CD4-positive, alpha-beta memory T cell (primary cell): ENCODE data around the gene KIZ. TPM values are rescaled to one million over a fixed set of nuclear protein-coding genes. Genes with fewer than 3 reads are reported as not detected.

ENCODE experiments used
- CTCF ChIA-PET: fragments of 350-600 bp; sonication (Branson Sonifier 250); formaldehyde crosslinking; loops from one replicate; lab custom pipeline; 2021; ENCODE audit warnings: inconsistent platforms; ENCODE audit not compliant: partially characterized antibody; lab: Charles Lee
- POLR2A ChIA-PET: fragments of 350-600 bp; sonication (Branson Sonifier 250); formaldehyde crosslinking; loops from one replicate; lab custom pipeline; 2021; ENCODE audit not compliant: partially characterized antibody; lab: Charles Lee
- DNase-seq, 5 donors: peaks; one replicate each; pipeline versions ENCODE4 v3.0.0 to v3.0.0-alpha.2; 2020 to 2022; ENCODE audit warnings: mixed read lengths in 1 of 5
- H3K27ac ChIP-seq: one replicate; pipeline ENCODE4 v1.7.0; 2013; ENCODE audit warnings: low read depth, low read length
- H3K27me3 ChIP-seq: 2 replicates; pipeline ENCODE4 v1.7.0; 2013; ENCODE audit warnings: mild to moderate bottlenecking, low read length, moderate library complexity; ENCODE audit not compliant: insufficient read depth
- H3K36me3 ChIP-seq: 2 replicates; pipeline ENCODE4 v1.7.0; 2013; ENCODE audit warnings: mild to moderate bottlenecking, low read length, moderate library complexity; ENCODE audit not compliant: insufficient read depth
- H3K4me1 ChIP-seq: 2 replicates; pipeline ENCODE4 v1.7.0; 2013; ENCODE audit warnings: mild to moderate bottlenecking, low read length, moderate library complexity; ENCODE audit not compliant: insufficient read depth
- H3K4me3 ChIP-seq, 2 donors: one replicate each; pipeline ENCODE4 v1.7.0; 2013; ENCODE audit warnings: low read length in 2 of 2, mild to moderate bottlenecking in 1 of 2
- H3K9me3 ChIP-seq, 2 donors: one replicate each; pipeline ENCODE4 v1.7.0; 2013; ENCODE audit warnings: low read length in 2 of 2, control low read depth in 1 of 2; ENCODE audit not compliant: control insufficient read depth in 1 of 2
- H3K27ac Mint-ChIP-seq, 7 donors: one replicate each; pipeline ENCODE4 v1.8.0; 2020 to 2021; ENCODE audit warnings: mixed read lengths in 7 of 7, mild to moderate bottlenecking in 6 of 7, inconsistent platforms in 3 of 7, moderate library complexity in 3 of 7
- H3K27me3 Mint-ChIP-seq, 2 donors: one replicate each; pipeline ENCODE4 v1.8.0; 2020 to 2021; ENCODE audit warnings: mixed read lengths in 2 of 2
- H3K36me3 Mint-ChIP-seq, 2 donors: one replicate each; pipeline ENCODE4 v1.8.0; 2020 to 2021; ENCODE audit warnings: mixed read lengths in 2 of 2, inconsistent platforms in 1 of 2, mild to moderate bottlenecking in 1 of 2
- H3K4me1 Mint-ChIP-seq, 4 donors: one replicate each; pipeline ENCODE4 v1.8.0; 2020 to 2021; ENCODE audit warnings: mixed read lengths in 4 of 4, mild to moderate bottlenecking in 1 of 4
- H3K4me3 Mint-ChIP-seq, 8 donors: one replicate each; pipeline ENCODE4 v1.8.0; 2020 to 2021; ENCODE audit warnings: mixed read lengths in 8 of 8, mild to moderate bottlenecking in 7 of 8, moderate library complexity in 6 of 8, inconsistent platforms in 3 of 8
- H3K9me3 Mint-ChIP-seq, 8 donors: one replicate each; pipeline ENCODE4 v1.8.0; 2020 to 2021; ENCODE audit warnings: mixed read lengths in 8 of 8, mild to moderate bottlenecking in 5 of 8, inconsistent platforms in 3 of 8, moderate library complexity in 1 of 8
- intact Hi-C: fragments of 100-400 bp; cut with micrococcal nuclease; formaldehyde crosslinking; loops from one replicate; pipeline ENCODE4 v1.15.1; 2023
- polyA plus RNA-seq, 2 donors: library from polyadenylated mRNA; unstranded; fragments of 300-500 nt; fragmentation: Illumina TruSeq; gene quantifications; one replicate each; pipeline ENCODE4 v1.2.3, GENCODE V29; 2021
- total RNA-seq, 2 experiments: library from RNA; stranded (reverse); gene quantifications; one replicate each; pipeline ENCODE4 v1.2.3, GENCODE V29; 2021

The KIZ gene
- total and polyA plus RNA-seq, 4 experiments from 2014 or later, result 15.9 to 46.3 (median 25.4) TPM

GRCh38 chr20:21090111-21090618, 35.7 kb upstream of the KIZ start:
- H3K27me3 Mint-ChIP-seq, result peaks cover 52 to 58% of the 10 kb centered on the region in 2 donors
- Histone ChIP-seq H3K4me1 (no peaks in the 10 kb centered on the region), H3K4me3 (no peak overlapping the region), H3K36me3 (no peaks in the 10 kb centered on the region), H3K9me3 (no peaks in the 10 kb centered on the region), H3K27ac (no peak overlapping the region), H3K27me3 (peaks cover 12% of the 10 kb centered on the region)
- no peaks in the 10 kb centered on the region for H3K9me3 Mint-ChIP-seq
- no peaks in the 10 kb centered on the region for H3K4me1 Mint-ChIP-seq
- H3K4me3 Mint-ChIP-seq, result no peak overlapping the region
- no peak for DNase-seq
- H3K27ac Mint-ChIP-seq, result no peak overlapping the region
- ChIA-PET CTCF (interaction anchor here (1.3 to 1.6 kb wide), 2 partner anchors 36 to 42 kb away, joined by 3 read pairs; partner anchors contain the start of gene KIZ), POLR2A (interaction anchor here (1.5 kb wide), 1 partner anchor 12 kb away, joined by 5 read pairs; no protein-coding TSS in a partner anchor)
- intact Hi-C loops, result no loop called here
- no peaks in the 10 kb centered on the region for H3K36me3 Mint-ChIP-seq

GRCh38 chr20:21090721-21091120, 35.2 kb upstream of the KIZ start:
- no peaks in the 10 kb centered on the region for H3K4me1 ChIP-seq
- Mint-ChIP-seq H3K27ac (no peak overlapping the region), H3K9me3 (no peaks in the 10 kb centered on the region), H3K4me3 (no peak overlapping the region), H3K27me3 (peaks cover 52 to 63% of the 10 kb centered on the region in 2 donors), H3K4me1 (no peaks in the 10 kb centered on the region), H3K36me3 (no peaks in the 10 kb centered on the region)
- POLR2A ChIA-PET, result interaction anchor here (1.5 kb wide), 1 partner anchor 12 kb away, joined by 5 read pairs; no protein-coding TSS in a partner anchor
- no peak overlapping the region for H3K27ac ChIP-seq
- CTCF ChIA-PET, result interaction anchor here (1.3 to 1.6 kb wide), 2 partner anchors 35 to 42 kb away, joined by 3 read pairs; partner anchors contain the start of gene KIZ
- H3K9me3 ChIP-seq, result no peaks in the 10 kb centered on the region
- peaks cover 12% of the 10 kb centered on the region for H3K27me3 ChIP-seq
- intact Hi-C loops, result no loop called here
- no peaks in the 10 kb centered on the region for H3K36me3 ChIP-seq
- H3K4me3 ChIP-seq, result no peak overlapping the region
- DNase-seq, result no peak

GRCh38 chr20:21092806-21093205, 33.1 kb upstream of the KIZ start:
- Mint-ChIP-seq H3K36me3 (no peaks in the 10 kb centered on the region), H3K4me3 (no peak overlapping the region), H3K4me1 (no peaks in the 10 kb centered on the region), H3K27ac (no peak overlapping the region), H3K9me3 (no peaks in the 10 kb centered on the region), H3K27me3 (peaks cover 60 to 68% of the 10 kb centered on the region in 2 donors)
- H3K27ac ChIP-seq, result no peak overlapping the region
- no peaks in the 10 kb centered on the region for H3K9me3 ChIP-seq
- intact Hi-C loops, result no loop called here
- H3K4me3 ChIP-seq, result no peak overlapping the region
- ChIA-PET POLR2A (no interaction called here), CTCF (no interaction called here)
- peaks cover 25% of the 10 kb centered on the region for H3K27me3 ChIP-seq
- DNase-seq, result no peak
- no peaks in the 10 kb centered on the region for H3K4me1 ChIP-seq
- H3K36me3 ChIP-seq, result no peaks in the 10 kb centered on the region

- Histone ChIP-seq H3K4me3 (no peak overlapping the region), H3K9me3 (no peaks in the 10 kb centered on the region), H3K36me3 (no peaks in the 10 kb centered on the region), H3K4me1 (peaks cover 19% of the 10 kb centered on the region), H3K27ac (no peak overlapping the region), H3K27me3 (peaks cover 53% of the 10 kb centered on the region)
- intact Hi-C loops, result no loop called here
- CTCF ChIA-PET, result interaction anchor here (0.7 kb wide), 1 partner anchor 48 kb away, joined by 3 read pairs; no protein-coding TSS in a partner anchor
- peaks cover 57 to 65% of the 10 kb centered on the region in 2 donors for H3K27me3 Mint-ChIP-seq
- no peak overlapping the region for H3K27ac Mint-ChIP-seq
- H3K4me3 Mint-ChIP-seq, result no peak overlapping the region
- DNase-seq, result no peak
- H3K36me3 Mint-ChIP-seq, result peaks cover 0 to 11% of the 10 kb centered on the region in 2 donors
- peaks cover 4 to 27% (median 21%) of the 10 kb centered on the region in 4 donors for H3K4me1 Mint-ChIP-seq
- H3K9me3 Mint-ChIP-seq, result peaks cover 0 to 8% (median 0%) of the 10 kb centered on the region in 8 donors
- POLR2A ChIA-PET, result no interaction called here
Measured at GRCh38 chr20:21096321-21097043, 29.4 kb upstream of the KIZ start.

- peak overlapping the region; percentile 80 to 98 (median 88) for H3K4me3 Mint-ChIP-seq
Measured at GRCh38 chr20:21099751-21100577, 25.9 kb upstream of the KIZ start.

GRCh38 chr20:21100578-21101452, 25.1 kb upstream of the KIZ start:
- peaks cover 0 to 11% of the 10 kb centered on the region in 2 donors for H3K36me3 Mint-ChIP-seq
- H3K27ac Mint-ChIP-seq, result peak overlapping the region in 6 of 7 donors; percentile 59 to 93 (median 76)
- Histone ChIP-seq H3K27me3 (peaks cover 71% of the 10 kb centered on the region), H3K9me3 (no peaks in the 10 kb centered on the region), H3K27ac (peak overlapping the region; percentile 12), H3K36me3 (no peaks in the 10 kb centered on the region), H3K4me1 (peaks cover 51% of the 10 kb centered on the region), H3K4me3 (peak overlapping the region; percentile 54 to 62)
- POLR2A ChIA-PET, result interaction anchor here (3.9 kb wide), 1 partner anchor 25 kb away, joined by 29 read pairs; the partner anchor contains the start of gene KIZ
- CTCF ChIA-PET, result interaction anchor here (1.0 to 1.7 kb wide), 3 partner anchors 25 to 224 kb away, joined by 3 to 6 read pairs (median 3); partner anchors contain the start of gene KIZ
- peaks cover 16 to 59% (median 44%) of the 10 kb centered on the region in 4 donors for H3K4me1 Mint-ChIP-seq
- peak overlapping the region; percentile 80 to 98 (median 88) for H3K4me3 Mint-ChIP-seq
- DNase-seq, result peak; percentile 18 to 41 (median 25)
- intact Hi-C loops, result loop anchor here (1.0 to 10.0 kb wide), 3 partner anchors 294 to 411 kb away; partner anchors contain the start of genes NKX2-2, NKX2-4 and RALGAPA2
- H3K27me3 Mint-ChIP-seq, result peaks cover 54 to 61% of the 10 kb centered on the region in 2 donors
- peaks cover 0 to 10% (median 0%) of the 10 kb centered on the region in 8 donors for H3K9me3 Mint-ChIP-seq

More at GRCh38 chr20:21099751-21100577, 25.9 kb upstream of the KIZ start:
- Histone ChIP-seq H3K9me3 (no peaks in the 10 kb centered on the region), H3K27ac (no peak overlapping the region), H3K4me1 (peaks cover 44% of the 10 kb centered on the region), H3K36me3 (no peaks in the 10 kb centered on the region), H3K4me3 (peak overlapping the region; percentile 54 to 62), H3K27me3 (peaks cover 65% of the 10 kb centered on the region)
- POLR2A ChIA-PET, result interaction anchor here (3.9 kb wide), 1 partner anchor 26 kb away, joined by 29 read pairs; the partner anchor contains the start of gene KIZ
- CTCF ChIA-PET, result interaction anchor here (1.7 kb wide), 1 partner anchor 26 kb away, joined by 6 read pairs; the partner anchor contains the start of gene KIZ
- Mint-ChIP-seq H3K27me3 (peaks cover 61% of the 10 kb centered on the region in 2 donors), H3K9me3 (peaks cover 0 to 10% (median 0%) of the 10 kb centered on the region in 8 donors), H3K4me1 (peaks cover 16 to 59% (median 42%) of the 10 kb centered on the region in 4 donors), H3K27ac (peak overlapping the region; percentile 42 to 93 (median 74)), H3K36me3 (peaks cover 0 to 11% of the 10 kb centered on the region in 2 donors)
- DNase-seq, result peak in 4 of 5 donors; percentile 44 to 62 (median 48)
- intact Hi-C loops, result loop anchor here (1.0 to 10.0 kb wide), 3 partner anchors 295 to 412 kb away; partner anchors contain the start of genes NKX2-2, NKX2-4 and RALGAPA2
